Sigmoid colon (tissue), 7 donors: ENCODE measurements around the gene ZDHHC13. TPM values are rescaled to one million over a fixed set of nuclear protein-coding genes. Genes with fewer than 3 reads are reported as not detected.

ENCODE experiments used
- DNase-seq: peaks from one replicate; pipeline ENCODE4 v3.0.0-alpha.2; 2019
- H3K27ac ChIP-seq, 4 donors: fragments of 200-600 bp; sonication (generic); one replicate each; pipeline ENCODE4 v1.5.1; 2016 to 2019; ENCODE audit warnings: mild to moderate bottlenecking in 1 of 4
- H3K27me3 ChIP-seq, 3 donors: fragments of 200-600 bp; sonication (generic); one replicate each; pipeline ENCODE4 v1.5.1; 2019; ENCODE audit warnings: mild to moderate bottlenecking in 1 of 3
- H3K36me3 ChIP-seq, 4 donors: fragments of 200-600 bp; sonication (generic); one replicate each; pipeline ENCODE4 v1.5.1; 2016 to 2019
- H3K4me1 ChIP-seq, 4 donors: fragments of 200-600 bp; sonication (generic); one replicate each; pipeline ENCODE4 v1.5.1; 2017 to 2019
- H3K4me3 ChIP-seq, 4 donors: fragments of 200-600 bp; sonication (generic); one replicate each; pipeline ENCODE4 v1.5.1; 2017 to 2019; ENCODE audit warnings: mild to moderate bottlenecking in 2 of 4, moderate library complexity in 1 of 4
- H3K9me3 ChIP-seq, 4 donors: fragments of 200-600 bp in 3 of 4; sonication (generic) in 3 of 4; one replicate each; pipeline versions ENCODE4 v1.5.1 to v1.6.1; 2013 to 2019
- CTCF ChIP-seq, 4 experiments: fragments of 450-650 bp in 3 of 4; fragments of 200-600 bp in 1 of 4; IDR thresholded peaks; one replicate each; pipeline ENCODE4 v1.5.1; 2016 to 2019; ENCODE audit warnings: antibody characterized with exemption in 4 of 4, mild to moderate bottlenecking in 3 of 4, moderate library complexity in 2 of 4
- EP300 ChIP-seq, 4 donors: sonication (generic); formaldehyde crosslinking; IDR thresholded peaks; one replicate each; pipeline ENCODE4 v1.6.1; 2017; ENCODE audit warnings: antibody characterized with exemption in 4 of 4
- POLR2A ChIP-seq, 2 donors: fragments of 450-650 bp; IDR thresholded peaks; one replicate each; pipeline ENCODE4 v1.6.1; 2016; ENCODE audit warnings: antibody characterized with exemption in 2 of 2, mild to moderate bottlenecking in 2 of 2, moderate library complexity in 2 of 2
- POLR2AphosphoS5 ChIP-seq, 4 donors: sonication (generic); formaldehyde crosslinking; IDR thresholded peaks; one replicate each; pipeline ENCODE4 v1.6.1; 2017; ENCODE audit warnings: antibody characterized with exemption in 4 of 4
- WGBS, 2 donors: extraction: QIAGEN DNeasy Blood & Tissue Kit; methylation state at CpG; one replicate each; pipeline ENCODE4 v1.1.7; 2013; 5-methylcytosine and 5-hydroxymethylcytosine counted together
- intact Hi-C: fragments of 100-400 bp; cut with DNase I; formaldehyde crosslinking; loops from one replicate; pipeline ENCODE4 v1.15.1; 2023
- polyA plus RNA-seq, 3 donors: library from polyadenylated mRNA; stranded (reverse); fragments of 200-250 nt; gene quantifications; one replicate each; pipeline ENCODE4 v1.2.3, GENCODE V29; 2013
- total RNA-seq, 4 donors: library from RNA; depleted of rRNA; stranded (reverse); fragments of >200 nt; gene quantifications; one replicate each; pipeline ENCODE4 v1.1.0, GENCODE V29; 2016
- donor health status: healthy with polysubstance abuse.
- donor health status: Bipolar disorder and iron deficiency.
- donor health status: healthy.

Gene ZDHHC13
- total and polyA plus RNA-seq, 7 donors, result 6.6 to 18.4 (median 7.5) TPM

- no peaks in the 10 kb centered on the region for H3K27me3 ChIP-seq
- intact Hi-C loops, result no loop called here
- H3K9me3 ChIP-seq, result no peaks in the 10 kb centered on the region
- no peak for TF ChIP-seq POLR2AphosphoS5 (IDR thresholded peaks at IDR 0.05)
- TF ChIP-seq CTCF (IDR thresholded peaks at IDR 0.05), result no peak
- TF ChIP-seq POLR2A (IDR thresholded peaks at IDR 0.05), result no peak
- no peak overlapping the region for H3K27ac ChIP-seq
- 77 to 86% methylated on average over 2 of the region's 2 CpGs for WGBS, 2 donors
- no peaks in the 10 kb centered on the region for H3K36me3 ChIP-seq
- H3K4me3 ChIP-seq, result no peak overlapping the region
- H3K4me1 ChIP-seq, result no peaks in the 10 kb centered on the region
- no peak for DNase-seq
Observed at GRCh38 chr11:19185036-19185435, 68.1 kb downstream of the ZDHHC13 start.

GRCh38 chr11:19185516-19186052 lies 68.6 kb downstream of the ZDHHC13 start:
- Histone ChIP-seq H3K4me1 (no peaks in the 10 kb centered on the region), H3K36me3 (no peaks in the 10 kb centered on the region), H3K27ac (no peak overlapping the region), H3K4me3 (no peak overlapping the region), H3K9me3 (no peaks in the 10 kb centered on the region), H3K27me3 (no peaks in the 10 kb centered on the region)
- no peak for TF ChIP-seq CTCF (IDR thresholded peaks at IDR 0.05)
- TF ChIP-seq POLR2AphosphoS5 (IDR thresholded peaks at IDR 0.05), result no peak
- TF ChIP-seq POLR2A (IDR thresholded peaks at IDR 0.05), result no peak
- no peak for TF ChIP-seq EP300 (IDR thresholded peaks at IDR 0.05)
- 72 to 77% methylated on average over 6 of the region's 6 CpGs for WGBS, 2 donors
- intact Hi-C loops, result no loop called here
- no peak for DNase-seq

GRCh38 chr11:19187114-19187832 lies 70.3 kb downstream of the ZDHHC13 start:
- H3K36me3 ChIP-seq, result no peaks in the 10 kb centered on the region
- 81 to 82% methylated on average over 5 of the region's 5 CpGs for WGBS, 2 donors
- intact Hi-C loops, result no loop called here

GRCh38 chr11:19187833-19188258 lies 70.9 kb downstream of the ZDHHC13 start:
- WGBS, 2 donors, result 92 to 94% methylated on average over 9 of the region's 9 CpGs
- intact Hi-C loops, result no loop called here

More at GRCh38 chr11:19187114-19187832, 70.3 kb downstream of the ZDHHC13 start:
- no peak overlapping the region for H3K27ac ChIP-seq
- TF ChIP-seq EP300 (IDR thresholded peaks at IDR 0.05) (no peak), CTCF (IDR thresholded peaks at IDR 0.05) (no peak), POLR2AphosphoS5 (IDR thresholded peaks at IDR 0.05) (no peak), POLR2A (IDR thresholded peaks at IDR 0.05) (no peak)
- H3K4me3 ChIP-seq, result no peak overlapping the region
- no peaks in the 10 kb centered on the region for H3K27me3 ChIP-seq
- no peak for DNase-seq
- H3K4me1 ChIP-seq, result no peaks in the 10 kb centered on the region
- no peaks in the 10 kb centered on the region for H3K9me3 ChIP-seq

More at GRCh38 chr11:19187833-19188258, 70.9 kb downstream of the ZDHHC13 start:
- Histone ChIP-seq H3K9me3 (no peaks in the 10 kb centered on the region), H3K4me3 (no peak overlapping the region), H3K27ac (no peak overlapping the region), H3K36me3 (no peaks in the 10 kb centered on the region), H3K4me1 (no peaks in the 10 kb centered on the region), H3K27me3 (no peaks in the 10 kb centered on the region)
- DNase-seq, result no peak
- TF ChIP-seq POLR2A (IDR thresholded peaks at IDR 0.05) (no peak), EP300 (IDR thresholded peaks at IDR 0.05) (no peak), CTCF (IDR thresholded peaks at IDR 0.05) (no peak), POLR2AphosphoS5 (IDR thresholded peaks at IDR 0.05) (no peak)
